GM12892 (cell line): ENCODE results near the gene MAB21L1.

Source experiments
- POLR2A ChIP-seq: IDR thresholded peaks from 2 replicates; pipeline ENCODE4 v1.6.1; 2011; ENCODE audit warnings: low read depth, low read length, control low read depth
- POLR2AphosphoS5 ChIP-seq: IDR thresholded peaks from 2 replicates; pipeline ENCODE4 v1.6.1; 2011; ENCODE audit warnings: low read depth, low read length, control low read depth

DNA sequence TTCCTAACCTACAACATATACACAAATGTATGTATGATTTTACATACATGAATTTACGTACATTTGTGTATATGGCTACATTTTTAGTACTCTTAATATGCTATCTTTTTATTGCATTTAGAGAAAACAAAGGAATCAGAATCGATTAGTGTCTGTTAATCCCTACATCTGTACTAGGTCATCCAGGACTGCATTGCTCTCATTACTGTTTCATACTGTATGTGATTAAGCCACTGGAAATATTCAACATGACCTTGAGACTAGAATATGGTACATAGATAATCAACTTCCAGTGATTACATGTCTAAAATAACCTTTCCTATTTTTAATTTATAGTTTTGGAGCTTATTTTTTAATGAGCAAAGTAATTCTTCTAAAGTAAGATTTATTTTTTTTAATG is 5.3 kb upstream of the MAB21L1 start:
- TF ChIP-seq POLR2AphosphoS5 = no peak
- no peak for TF ChIP-seq POLR2A
